ENCODE results near the gene DNASE1L3.

The DNASE1L3 gene

DNA sequence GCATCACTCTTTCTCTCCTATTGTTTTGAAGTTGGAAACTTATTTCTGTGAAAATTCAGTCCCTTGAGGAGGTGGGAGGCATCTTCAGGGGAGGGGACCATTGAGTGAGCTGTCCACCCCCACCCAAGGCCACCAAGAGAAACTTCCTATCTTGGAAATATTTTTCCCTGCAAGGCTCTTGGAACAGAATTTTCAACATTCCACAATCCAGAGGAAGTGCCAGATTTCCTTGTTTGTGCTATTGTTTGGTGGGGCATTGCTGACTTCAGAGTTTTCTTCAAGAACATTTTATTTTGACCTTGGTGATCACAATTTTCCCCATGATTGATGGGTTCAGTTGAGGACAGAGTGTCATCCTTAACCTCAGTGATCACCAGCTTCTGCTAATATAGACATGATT, 12.0 kb downstream of the DNASE1L3 start:
- no peak for DNase-seq

DNA sequence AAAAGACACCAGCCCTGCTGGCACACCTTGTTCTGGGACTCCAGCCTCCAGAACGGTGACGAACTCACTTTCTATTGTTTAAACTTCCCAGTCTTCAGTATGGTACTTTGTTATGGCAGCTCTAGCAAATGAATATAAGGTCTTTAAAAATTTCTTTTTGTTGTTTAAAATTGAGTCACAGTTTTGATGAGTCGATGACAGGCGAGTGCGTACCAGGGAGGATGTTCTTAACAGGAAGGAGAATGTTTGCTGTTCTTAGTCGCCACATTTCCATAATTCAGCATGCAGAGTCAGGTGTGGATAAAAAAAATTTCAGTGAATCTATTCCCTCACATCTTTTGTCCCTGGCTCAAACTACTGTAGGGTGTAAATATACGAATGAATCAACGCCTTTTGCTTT, 12.4 kb downstream of the DNASE1L3 start:
- no peak for DNase-seq

DNA sequence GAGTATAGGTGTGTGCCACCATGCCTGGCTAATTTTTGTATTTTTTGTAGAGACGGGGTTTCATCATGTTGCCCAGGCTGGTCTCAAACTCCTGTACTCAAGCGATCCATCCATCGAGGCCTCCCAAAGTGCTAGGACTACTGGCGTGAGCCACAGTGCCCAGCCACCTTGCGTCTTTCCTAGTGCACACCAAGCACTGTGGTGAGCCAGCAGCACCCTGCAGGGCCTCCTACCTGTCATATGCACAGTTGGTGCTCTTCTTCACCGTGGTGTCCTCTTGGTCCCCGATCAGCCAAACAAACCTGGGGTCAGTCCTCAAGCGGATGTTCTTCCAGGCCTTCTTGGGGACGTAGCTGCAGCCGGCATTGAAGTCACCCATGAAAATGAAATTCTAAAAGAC, 13.2 kb downstream of the DNASE1L3 start:
- DNase-seq = no peak

DNA sequence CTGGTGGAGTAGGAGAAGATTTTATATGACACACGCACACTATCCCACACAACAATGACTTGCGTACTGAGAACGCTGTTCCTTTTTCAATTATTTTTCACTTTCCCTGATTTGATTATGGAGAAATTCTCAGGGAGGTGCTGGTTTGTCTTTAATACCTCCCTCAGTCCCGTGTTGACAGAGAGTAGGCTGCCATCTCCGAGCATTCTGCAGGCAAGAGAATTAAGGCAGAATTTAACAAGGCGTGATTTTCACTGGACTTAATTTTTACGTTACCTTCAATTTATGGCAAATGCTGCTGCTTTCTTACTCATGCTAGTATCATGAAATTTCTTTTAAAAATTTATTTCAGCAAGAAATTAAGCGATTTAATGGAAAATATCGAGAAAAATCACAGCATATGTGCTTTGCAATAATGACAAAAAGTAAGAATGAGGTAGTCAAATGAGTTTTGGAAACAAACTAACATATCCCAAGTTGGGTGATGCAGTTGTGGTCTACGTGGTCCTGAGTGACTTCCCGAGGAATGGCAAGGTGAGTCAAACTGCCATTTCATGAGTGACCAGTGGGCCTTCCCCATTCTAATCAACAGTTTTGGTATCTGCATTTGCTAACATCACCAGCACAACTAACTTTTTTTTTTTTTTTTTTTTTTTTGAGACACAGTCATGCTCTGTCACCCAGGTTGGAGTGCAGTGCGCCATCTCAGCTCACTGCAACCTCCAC, 16.9 kb downstream of the DNASE1L3 start:
- no peak for DNase-seq

DNA sequence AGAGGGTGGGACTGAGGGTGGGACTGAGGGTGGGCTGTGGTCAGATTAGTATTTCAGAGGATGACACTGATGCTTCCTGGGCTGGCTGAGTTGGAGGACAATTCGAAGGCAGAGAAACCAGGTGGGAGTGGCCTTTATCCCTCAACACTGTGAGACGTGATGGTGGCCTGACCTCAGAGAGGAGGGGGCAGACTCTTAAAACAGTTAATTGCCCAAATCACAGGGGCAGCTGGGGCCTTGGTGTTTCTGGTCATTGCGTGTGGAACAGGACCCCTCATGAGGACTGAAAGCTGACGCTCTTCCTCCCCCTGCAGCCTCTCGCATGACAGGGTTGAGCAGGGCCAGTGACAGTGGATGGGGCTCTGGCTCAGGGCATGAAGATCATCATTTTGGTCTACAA, 18.7 kb downstream of the DNASE1L3 start:
- DNase-seq = no peak

DNA sequence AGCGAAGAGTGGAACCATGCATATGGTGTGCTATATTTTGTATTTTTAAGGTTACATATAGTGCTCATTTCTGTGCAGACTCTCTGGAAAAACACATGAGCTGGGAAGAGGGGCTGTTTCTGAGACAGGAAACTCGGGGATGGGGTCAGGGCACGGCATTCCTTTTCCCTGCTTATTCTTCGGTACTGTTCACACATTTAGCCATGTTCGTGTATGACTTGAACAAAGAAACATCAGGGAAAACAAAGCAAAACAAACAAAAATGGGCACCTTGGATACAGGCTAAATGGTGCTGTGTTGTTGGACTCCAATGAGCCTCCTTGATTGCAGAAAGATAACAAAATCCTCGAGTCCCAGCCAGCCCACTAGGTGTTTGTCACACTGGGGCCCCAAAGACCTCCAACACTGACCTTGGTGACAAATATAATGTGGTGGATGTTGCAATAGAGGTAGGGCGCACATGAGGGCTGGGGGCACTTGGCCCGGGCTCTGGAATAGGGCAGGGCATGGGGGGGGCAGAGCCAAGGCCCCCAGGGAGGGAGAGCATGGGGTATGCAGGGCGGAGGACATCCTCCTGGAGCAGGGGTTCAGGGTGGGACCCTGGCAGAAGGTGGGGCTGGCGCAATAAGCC, 19.3 kb downstream of the DNASE1L3 start:
- no peak for DNase-seq

DNA sequence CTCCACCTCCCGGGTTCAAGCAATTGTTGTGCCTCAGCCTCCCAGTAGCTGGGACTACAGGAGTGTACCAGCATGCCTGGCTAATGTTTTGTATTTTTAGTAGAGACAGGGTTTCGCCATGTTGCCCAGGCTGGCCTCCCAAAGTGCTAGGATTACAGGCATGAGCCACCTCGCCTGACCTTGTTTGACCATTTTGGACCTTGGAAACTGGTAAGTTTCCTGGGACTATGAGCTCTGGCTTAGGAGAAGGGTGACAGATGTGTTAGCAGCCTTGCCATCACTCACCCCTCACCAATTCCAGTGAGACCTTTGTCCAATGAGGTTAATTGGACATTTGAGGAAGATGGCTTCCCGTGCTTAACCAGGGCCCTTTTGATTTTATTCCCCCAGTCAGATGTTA, 19.9 kb downstream of the DNASE1L3 start:
- DNase-seq = no peak

DNA sequence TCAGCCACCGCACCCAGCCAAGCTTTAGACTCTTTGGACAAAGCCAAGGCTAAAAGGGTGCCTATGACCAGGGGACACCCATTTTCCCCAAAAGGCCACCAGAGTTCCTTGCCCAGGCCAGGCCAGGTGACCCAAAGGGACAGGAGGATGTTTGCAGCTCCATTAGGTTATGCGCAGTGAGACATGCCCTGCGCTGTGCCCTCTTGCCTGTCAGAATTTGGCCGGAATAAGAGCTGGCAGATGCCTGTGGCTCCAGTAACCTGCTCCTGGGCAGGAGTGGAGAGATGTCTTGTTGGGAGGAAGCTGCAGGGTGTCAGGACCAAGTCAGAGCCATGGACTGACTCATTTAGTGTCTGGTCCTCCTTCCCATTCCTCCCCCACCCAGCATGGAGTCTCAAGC, 20.5 kb downstream of the DNASE1L3 start:
- DNase-seq = no peak

DNA sequence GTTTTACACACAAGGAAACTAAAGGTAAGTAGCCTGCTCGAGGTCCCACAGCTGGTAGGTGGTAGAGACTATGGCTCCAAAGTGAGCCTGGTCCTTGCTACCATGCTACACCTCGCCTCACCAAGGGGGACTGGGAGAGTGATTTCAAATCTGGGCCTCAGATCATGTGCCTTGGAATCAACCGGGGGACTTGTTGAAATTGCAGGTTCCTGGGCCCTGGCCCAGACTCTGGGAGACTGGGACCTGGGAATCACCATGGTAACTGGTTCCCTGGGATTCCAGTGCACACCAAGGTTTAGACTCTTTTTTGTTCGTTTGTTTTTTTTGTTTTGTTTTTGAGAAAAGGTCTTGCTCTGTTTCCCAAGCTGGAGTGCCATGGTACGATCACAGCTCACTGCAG, 21.1 kb downstream of the DNASE1L3 start:
- no peak for DNase-seq

DNA sequence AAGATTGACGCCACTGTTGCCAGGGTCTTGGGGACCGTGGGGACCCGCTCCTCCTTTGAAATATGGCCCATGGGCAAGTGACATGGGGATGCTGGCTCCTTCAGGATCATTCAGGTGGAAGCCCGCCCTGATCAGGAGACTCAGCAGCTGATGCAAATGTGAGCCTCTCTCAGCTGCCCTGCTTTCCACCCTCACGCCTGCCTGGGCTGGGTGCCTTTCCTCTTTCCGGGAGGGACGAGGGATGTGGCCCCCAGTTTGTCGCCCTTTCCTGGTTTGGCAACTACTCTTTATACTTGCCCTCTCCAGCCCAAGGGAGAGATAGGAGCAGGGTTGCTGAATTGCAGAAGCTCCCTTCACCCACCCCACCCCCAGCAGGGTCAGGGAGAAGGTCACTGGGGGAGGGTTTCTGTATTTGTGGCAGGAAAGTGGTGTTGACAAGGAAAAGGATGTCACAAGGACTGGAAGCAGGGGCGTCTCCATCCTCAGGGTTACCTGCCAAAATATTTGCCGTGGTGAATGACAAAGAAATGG, 21.8 kb downstream of the DNASE1L3 start:
- DNase-seq = no peak

DNA sequence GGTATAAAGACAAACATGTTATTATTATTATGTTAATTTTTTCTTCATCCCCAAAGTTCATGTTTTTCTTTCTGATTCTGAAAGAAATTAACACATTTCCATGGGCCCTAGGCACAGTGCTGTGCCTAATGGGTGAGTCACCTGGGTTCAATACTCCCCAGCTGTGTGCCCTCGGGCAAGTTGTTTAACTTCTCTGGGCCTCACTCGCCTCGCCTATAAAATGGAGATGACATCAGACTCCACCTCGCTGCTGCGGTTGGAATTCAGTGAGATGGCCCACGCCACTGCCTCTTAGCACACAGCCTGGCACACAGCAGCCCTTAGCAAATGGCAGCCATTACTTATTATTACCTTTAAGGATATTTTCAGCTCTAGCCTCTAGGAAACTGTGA, 22.6 kb downstream of the DNASE1L3 start:
- DNase-seq = no peak

DNA sequence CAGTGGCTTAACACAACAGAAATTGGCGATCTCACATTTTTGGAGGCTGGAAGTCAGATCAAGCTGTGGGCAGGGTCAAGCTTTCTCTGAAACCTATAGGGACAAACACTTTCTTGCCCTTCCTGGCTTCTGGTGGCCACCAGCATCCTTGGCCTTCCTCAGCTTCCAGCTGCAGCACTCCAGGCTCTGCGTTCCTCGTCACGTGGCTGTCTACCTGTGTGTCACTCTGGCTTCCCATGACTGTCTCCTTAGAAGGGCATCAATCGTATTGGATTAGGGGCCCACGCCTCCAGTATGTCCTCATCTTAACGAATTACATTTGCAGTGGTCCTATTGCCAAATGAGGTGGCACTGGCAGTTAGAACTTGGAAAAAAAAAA, 25.8 kb downstream of the DNASE1L3 start:
- no peak for DNase-seq

DNA sequence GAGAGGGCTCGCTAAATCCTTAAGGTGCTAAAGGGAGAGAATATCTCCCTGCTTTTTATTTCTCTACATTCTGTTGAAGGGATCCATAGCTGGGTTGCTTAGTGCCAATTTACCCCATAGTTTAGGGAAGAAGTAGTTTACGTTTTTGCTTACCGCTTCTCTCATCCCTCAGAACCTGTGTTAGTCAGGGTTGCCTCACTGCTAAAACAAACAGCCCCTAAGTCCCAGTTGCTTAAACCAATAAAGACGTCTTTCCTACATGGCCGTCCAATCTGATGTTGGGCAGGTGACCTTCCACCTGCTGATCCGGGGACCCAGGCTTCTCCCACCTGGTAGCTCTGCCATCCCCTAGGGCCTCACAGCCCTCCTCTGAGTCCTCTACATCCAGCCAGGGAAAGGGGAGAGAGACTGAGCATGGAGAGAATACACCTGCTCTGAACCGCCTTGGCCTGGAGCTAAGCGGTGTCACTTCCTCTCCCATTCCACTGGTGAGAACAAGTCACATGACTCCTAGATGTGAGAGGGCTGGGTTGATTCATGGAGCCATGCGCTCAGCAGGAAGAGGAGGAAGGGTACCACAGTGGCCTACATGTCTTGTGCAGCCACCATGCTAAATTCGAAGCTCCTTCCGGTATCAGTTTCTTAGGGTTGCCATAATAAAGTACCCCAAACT, 26.3 kb downstream of the DNASE1L3 start:
- DNase-seq = no peak

DNA sequence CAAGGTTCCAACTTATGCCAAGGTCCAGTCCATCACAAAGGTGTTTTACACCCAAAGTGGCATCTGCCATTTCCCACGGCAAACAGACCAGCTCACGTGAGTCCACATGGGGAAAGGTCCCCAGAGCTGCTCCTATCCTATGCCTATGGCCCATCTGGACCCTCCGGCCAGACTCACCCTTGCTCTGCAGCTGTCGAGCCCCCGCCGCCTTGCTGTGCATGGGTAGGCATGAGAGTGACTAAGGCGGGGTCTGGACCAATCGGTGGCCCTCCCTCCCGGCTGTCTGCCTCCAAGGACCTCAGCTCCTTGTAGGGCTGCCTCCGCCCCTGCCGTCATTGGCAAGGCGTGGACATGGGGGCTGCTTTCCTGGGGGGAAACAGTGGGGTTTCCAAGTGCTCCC, 26.9 kb downstream of the DNASE1L3 start:
- DNase-seq = no peak

DNA sequence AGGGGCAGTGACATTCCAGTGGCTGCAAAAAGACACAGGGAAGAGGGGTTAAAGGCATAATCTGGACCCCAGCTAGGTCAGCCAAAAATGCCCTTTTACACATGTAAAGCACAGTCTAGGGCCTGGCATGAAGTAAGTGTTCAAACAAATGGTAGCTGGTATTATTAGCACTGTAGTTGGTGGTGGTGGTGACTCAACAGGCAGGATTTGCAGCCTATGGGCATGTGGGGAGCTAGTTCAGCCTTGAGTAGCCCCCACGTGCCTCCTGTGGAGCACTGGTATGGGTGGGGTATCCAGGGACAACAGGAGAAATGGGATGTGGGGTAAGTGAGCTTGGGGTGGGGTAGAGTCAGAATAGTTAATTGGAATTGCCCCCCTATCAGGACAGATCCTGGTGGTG, 27.6 kb downstream of the DNASE1L3 start:
- DNase-seq = no peak

DNA sequence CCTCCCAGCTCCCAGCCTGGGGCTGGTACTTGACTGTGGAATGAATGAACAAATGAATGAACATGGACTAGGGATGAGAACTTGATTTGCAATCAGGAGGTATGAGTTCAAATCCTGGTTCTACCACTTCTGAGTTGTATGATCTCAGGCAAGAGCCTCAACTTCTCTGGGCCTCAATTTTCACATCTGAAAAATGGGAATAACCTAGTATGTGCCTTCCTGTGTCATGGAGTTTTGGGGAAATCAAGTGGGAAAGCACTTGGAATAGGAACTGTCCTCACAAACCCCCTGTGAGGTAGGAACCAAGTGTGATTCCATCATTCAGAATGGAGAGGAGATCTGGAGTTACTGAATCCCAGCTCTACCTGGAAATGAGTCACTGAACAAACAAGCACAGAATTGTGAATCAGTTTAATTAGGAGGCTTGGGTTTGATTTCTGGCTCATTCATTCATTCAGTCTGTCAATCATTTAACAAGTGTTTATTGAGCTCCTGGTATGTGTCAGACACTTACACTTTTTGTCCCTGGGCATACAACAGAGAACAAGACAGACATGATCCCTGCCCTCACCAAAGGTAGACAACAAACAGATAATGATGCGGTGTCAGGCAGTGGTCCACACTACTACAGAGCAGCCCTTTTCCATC, 29.7 kb downstream of the DNASE1L3 start:
- DNase-seq = no peak

DNA sequence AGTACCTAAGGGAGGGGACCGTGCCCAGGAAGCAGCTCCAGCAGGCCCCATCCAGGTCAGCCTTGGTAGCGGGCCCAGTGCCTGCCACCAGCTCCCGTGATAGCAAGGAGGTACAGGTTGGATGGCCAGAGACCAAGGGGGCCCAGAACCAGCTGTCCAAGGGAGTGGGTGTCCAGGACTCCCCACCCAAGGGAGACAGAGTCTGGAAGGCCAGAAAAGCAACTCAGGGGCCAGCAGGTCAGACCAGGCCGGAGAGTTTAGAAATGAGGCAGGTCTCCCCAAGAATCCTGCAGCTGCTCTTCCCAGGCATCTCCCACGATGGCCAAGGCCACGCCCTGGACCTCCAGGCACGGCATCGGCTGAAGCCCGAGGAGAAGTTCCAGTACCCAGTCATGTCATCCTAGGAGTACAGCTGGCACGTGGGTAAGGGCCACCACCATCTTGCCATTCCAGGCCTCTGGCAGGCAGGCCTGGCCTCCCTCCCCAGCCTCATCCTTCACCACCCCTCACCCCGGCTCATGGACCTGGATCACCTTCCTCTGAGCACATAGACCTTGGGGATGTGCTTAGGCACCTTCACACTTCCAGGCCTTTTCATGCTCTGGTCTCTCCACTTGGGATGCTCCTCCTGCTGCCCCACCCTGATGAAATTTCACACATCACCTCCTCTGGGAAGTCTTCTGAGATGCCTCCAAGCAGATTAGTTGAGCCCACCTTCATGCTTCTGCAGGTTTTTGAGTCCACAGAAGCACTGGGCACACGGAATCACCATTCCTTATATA, 30.5 kb downstream of the DNASE1L3 start:
- DNase-seq = no peak

DNA sequence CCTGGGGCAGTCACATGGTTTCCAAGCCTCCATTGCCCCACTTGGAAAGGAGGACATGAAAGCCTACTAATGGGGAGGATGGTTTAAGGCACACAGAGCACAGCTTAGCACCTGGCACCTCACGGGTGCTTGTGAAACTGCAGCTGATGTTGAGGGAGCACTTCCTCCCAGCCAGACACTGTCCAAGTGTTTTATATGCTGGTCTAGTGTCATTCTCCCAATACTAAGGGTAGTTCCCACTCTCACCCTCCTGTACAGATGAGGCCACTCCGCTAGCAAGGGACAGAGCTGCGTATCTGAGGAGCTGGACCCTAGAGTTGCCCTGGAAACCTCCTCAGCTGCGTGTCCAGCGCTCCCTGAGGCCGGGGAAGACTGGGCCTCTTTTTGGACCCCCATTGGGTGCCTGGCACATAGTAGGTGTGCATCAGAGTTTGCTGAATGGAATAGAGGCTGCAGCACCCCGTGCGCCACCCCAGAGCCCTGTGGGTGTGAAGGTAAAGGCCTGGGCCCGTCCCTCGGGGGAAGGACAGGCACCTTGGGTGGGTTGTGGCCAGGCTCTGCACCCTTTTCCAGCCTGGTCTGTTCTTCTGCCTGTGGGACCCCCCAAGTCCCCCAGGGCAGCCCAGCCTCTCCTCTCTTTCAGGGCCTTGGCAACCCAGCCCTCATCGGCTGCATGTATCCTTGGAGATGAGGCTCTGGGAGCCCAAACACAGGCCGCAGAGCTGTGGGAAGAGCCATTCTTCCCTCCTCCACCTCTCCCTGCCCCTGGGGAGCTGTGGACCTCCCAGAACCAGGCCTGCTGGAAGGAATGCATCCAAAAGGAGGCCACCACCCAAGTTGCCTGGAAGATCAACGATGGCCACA, 31.3 kb downstream of the DNASE1L3 start:
- DNase-seq = no peak

DNA sequence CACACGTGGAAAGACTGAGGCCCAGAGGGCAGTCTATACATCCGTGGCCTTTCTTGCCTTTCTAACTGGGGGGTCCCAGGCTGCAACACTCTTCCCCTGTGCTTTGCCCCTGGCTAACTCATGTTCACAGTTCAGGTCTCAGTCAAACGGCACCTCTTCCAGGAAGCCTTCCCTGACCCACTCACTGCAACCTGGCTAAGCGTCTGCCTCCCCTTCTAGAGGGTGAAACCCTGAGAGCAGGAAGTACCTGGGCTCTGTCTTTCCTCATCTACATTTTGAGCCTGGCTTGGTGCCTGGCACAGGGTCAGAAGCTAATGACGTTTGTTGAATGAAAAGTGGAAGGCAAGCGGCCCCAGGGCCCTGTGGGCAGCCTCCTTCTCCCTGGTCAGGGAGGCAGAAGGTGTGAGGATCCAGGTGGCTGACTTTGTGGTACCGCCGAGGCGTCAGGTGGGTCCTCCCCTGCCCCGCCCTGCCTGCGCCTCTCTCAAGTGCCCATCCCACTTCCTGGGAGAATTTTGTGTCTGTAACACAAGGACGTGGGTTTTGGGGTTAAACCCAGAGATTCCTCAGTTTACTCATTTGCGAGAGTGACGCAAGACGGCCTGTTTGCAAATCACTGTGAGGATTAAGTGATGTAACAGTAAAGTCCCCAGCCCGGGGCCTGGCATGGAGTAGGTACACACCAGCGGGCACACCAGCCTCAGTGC, 32.1 kb downstream of the DNASE1L3 start:
- DNase-seq = no peak

DNA sequence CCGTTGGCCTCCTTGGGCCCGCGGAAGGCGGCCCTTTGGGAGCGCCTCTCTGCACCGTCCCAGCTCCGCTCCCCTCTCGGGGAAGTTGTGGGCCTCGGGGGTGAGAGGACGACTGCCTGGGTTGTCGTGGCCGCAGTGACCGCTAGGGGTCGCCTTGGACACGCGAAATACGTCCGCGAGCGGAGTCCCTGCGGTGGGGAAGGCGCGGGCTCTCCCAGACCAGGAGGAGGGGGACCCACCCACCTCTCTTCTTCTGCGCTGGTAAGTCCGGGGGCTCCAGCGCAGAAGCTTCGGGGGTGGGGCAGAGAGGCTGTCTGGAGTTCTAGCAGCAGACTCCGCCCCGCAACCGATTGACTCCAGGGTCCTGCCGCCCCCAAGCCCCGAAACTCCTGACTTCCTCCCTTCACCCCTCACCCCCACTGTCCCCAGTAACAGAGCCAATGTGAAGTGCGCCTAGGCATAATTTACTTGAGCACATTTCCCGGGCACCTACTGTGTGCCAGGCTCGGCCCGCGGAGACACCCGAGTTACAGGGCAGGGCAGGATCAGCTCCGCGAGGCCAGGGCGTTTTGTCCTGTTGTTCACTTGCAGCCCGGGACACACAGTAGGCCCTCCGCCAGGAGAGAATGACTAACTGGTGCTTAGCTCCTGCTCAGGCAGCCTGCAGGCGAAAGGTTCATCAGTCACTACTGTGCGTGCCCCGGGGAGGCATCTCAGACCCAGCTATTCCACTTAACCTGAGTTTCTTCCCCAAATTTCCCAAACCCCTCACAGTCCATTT, 32.8 kb downstream of the DNASE1L3 start:
- DNase-seq = peak; percentile 58

Measured in activated gamma-delta T cell (primary cell).